ENCODE measurements around the gene TBC1D22B. TPM values are rescaled to one million over a fixed set of nuclear protein-coding genes. Genes with fewer than 3 reads are reported as not detected.

TBC1D22B gene
- total and polyA plus RNA-seq, 9 of the 15 experiments (the other 6 are each of a cell fraction or from before 2014, with no cell fraction given), result 4.8 to 24.2 (median 13.5) TPM

- no peak for TF ChIP-seq HBP1 (CRISPR knock-in tag; IDR thresholded peaks at IDR 0.05)
- no peak for TF ChIP-seq ZZZ3 (IDR thresholded peaks at IDR 0.05)
- no peak; a peak in 1 of 4 replicates for TF ChIP-seq SRF (CRISPR knock-in tag; IDR thresholded peaks at IDR 0.05)
- no peak; the same call in 1 of the 2 replicates for TF ChIP-seq MTA1 (IDR thresholded peaks at IDR 0.05; ENCODE audit: borderline replicate concordance)
- no peak for TF ChIP-seq CEBPZ (IDR thresholded peaks at IDR 0.05; ENCODE audit: borderline replicate concordance, low read depth, low read length)
- TF ChIP-seq RFX5 (IDR thresholded peaks at IDR 0.05; ENCODE audit: low read depth, low read length), result no peak
- TF ChIP-seq ZFP1 (CRISPR knock-in tag; IDR thresholded peaks at IDR 0.05), result no peak
- no peak for TF ChIP-seq GTF2B (IDR thresholded peaks at IDR 0.05; ENCODE audit: extremely low read depth, insufficient read length)
- no peak for TF ChIP-seq CEBPG (CRISPR knock-in tag; IDR thresholded peaks at IDR 0.05)
- TF ChIP-seq CEBPG (tag; conservative IDR thresholded peaks at IDR 0.05 in 1 of 2, IDR thresholded peaks at IDR 0.05 in 1 of 2), result no peak
- TF ChIP-seq ID3 (CRISPR knock-in tag; IDR thresholded peaks at IDR 0.05), result no peak
- TF ChIP-seq ID3 (tag; IDR thresholded peaks at IDR 0.05), result no peak
- TF ChIP-seq ZNF277 (CRISPR knock-in tag; IDR thresholded peaks at IDR 0.05; ENCODE audit: borderline replicate concordance), result no peak
- TF ChIP-seq HDAC2 (IDR thresholded peaks at IDR 0.05), result 0 out of 2 replicates have a peak, but pooled peaks have one; percentile 24
- TF ChIP-seq ZNF280A (IDR thresholded peaks at IDR 0.05; ENCODE audit: low read depth, partially characterized antibody), result no peak
Observed at GRCh38 chr6:37210313-37210968, 47.1 kb upstream of the TBC1D22B start (continued).
